PC-9 (cell line): ENCODE data around the gene RMC1.

Experiments used
- CTCF ChIP-seq: fragments of 200-600 bp; sonication (generic); conservative IDR thresholded peaks from 2 replicates; pipeline ENCODE4 v1.6.1; 2017; ENCODE audit warnings: mixed run types, antibody characterized with exemption, mild to moderate bottlenecking, moderate library complexity
- EZH2 ChIP-seq: fragments of 200-600 bp; sonication (generic); IDR thresholded peaks from 2 replicates; pipeline ENCODE4 v1.8.0; 2017; ENCODE audit warnings: antibody characterized with exemption, low read depth

GRCh38 chr18:23548275-23548674, 45.0 kb downstream of the RMC1 start:
- no peak for TF ChIP-seq CTCF
- TF ChIP-seq EZH2 = no peak
